HepG2 (cell line): ENCODE results near the gene CIB2. TPM values are rescaled to one million over a fixed set of nuclear protein-coding genes. Genes with fewer than 3 reads are reported as not detected.

Experiments
- EEA1 ChIP-seq: sonication (generic); formaldehyde crosslinking; IDR thresholded peaks from 2 replicates; pipeline ENCODE4 v1.5.1; 2020; ENCODE audit warnings: mild to moderate bottlenecking, missing genetic modification reagents, borderline replicate concordance
- FUBP1 ChIP-seq: sonication (generic); formaldehyde crosslinking; IDR thresholded peaks from 2 replicates; pipeline ENCODE4 v1.5.1; 2020; ENCODE audit warnings: missing genetic modification reagents, mild to moderate bottlenecking, borderline replicate concordance
- HOMEZ ChIP-seq: IDR thresholded peaks from 2 replicates; pipeline ENCODE4 v1.6.1; 2016; ENCODE audit warnings: low read depth
- JARID2 ChIP-seq: sonication (generic); formaldehyde crosslinking; IDR thresholded peaks from 2 replicates; pipeline ENCODE4 v1.8.1; 2023; ENCODE audit warnings: missing genetic modification reagents, inconsistent platforms; ENCODE audit not compliant: insufficient replicate concordance
- MLXIP ChIP-seq: sonication (generic); formaldehyde crosslinking; IDR thresholded peaks from 2 replicates; pipeline ENCODE4 v1.9.0; 2021; ENCODE audit warnings: missing genetic modification reagents, borderline replicate concordance
- NPAS2 ChIP-seq: sonication (generic); formaldehyde crosslinking; IDR thresholded peaks from 2 replicates; pipeline ENCODE4 v1.8.0; 2022; ENCODE audit warnings: mild to moderate bottlenecking, missing genetic modification reagents, borderline replicate concordance
- PBX2 ChIP-seq: IDR thresholded peaks from 2 replicates; pipeline ENCODE4 v1.6.1; 2016; ENCODE audit warnings: control low read depth
- PHF5A ChIP-seq: IDR thresholded peaks from one replicate; pipeline ENCODE4 v1.6.1; 2018; ENCODE audit warnings: low read depth, missing genetic modification reagents; ENCODE audit not compliant: unreplicated experiment
- RNF2 ChIP-seq: fragments of 450-650 bp; conservative IDR thresholded peaks from 2 replicates; pipeline ENCODE4 v1.6.1; 2016; ENCODE audit warnings: low read depth
- SUZ12 ChIP-seq: fragments of 150-350 bp; IDR thresholded peaks from 2 replicates; pipeline ENCODE4 v1.6.1; 2014; ENCODE audit warnings: low read depth, low read length
- TCF7L2 ChIP-seq: IDR thresholded peaks from 2 replicates; pipeline ENCODE4 v1.6.1; 2011; ENCODE audit warnings: mild to moderate bottlenecking, low read depth, low read length, moderate library complexity
- TRIM22 ChIP-seq: fragments of 450-650 bp; IDR thresholded peaks from 2 replicates; pipeline ENCODE4 v1.6.1; 2017
- ZC3H4 ChIP-seq: sonication (generic); formaldehyde crosslinking; IDR thresholded peaks from 2 replicates; pipeline ENCODE4 v1.4.0; 2020; ENCODE audit warnings: missing genetic modification reagents, borderline replicate concordance
- ZNF547 ChIP-seq: sonication (generic); formaldehyde crosslinking; IDR thresholded peaks from 2 replicates; pipeline ENCODE4 v1.5.1; 2020; ENCODE audit warnings: mild to moderate bottlenecking, missing genetic modification reagents
- ZNF710 ChIP-seq: sonication (generic); formaldehyde crosslinking; IDR thresholded peaks from 2 replicates; pipeline ENCODE4 v1.5.0; 2020; ENCODE audit warnings: mild to moderate bottlenecking, missing genetic modification reagents, borderline replicate concordance
- polyA plus RNA-seq, 8 experiments: library from polyadenylated mRNA; depleted of rRNA in 3 of 8; stranded (reverse) in 7 of 8; unstranded in 1 of 8; fragments of >200 nt; fragmentation: Illumina TruSeq in 4 of 8; extraction: Trizol in 4 of 8; gene quantifications; 2 replicates each; pipeline versions ENCODE4 v1.2.1 to v1.2.3, GENCODE V29; 2011 to 2016; ENCODE audit warnings: low read depth in 4 of 8, missing spikeins in 1 of 8, mixed read lengths in 1 of 8; ENCODE audit not compliant: insufficient read depth in 1 of 8
- total RNA-seq, 5 experiments: library from RNA; depleted of rRNA; stranded (reverse); fragments of >200 nt; fragmentation: Illumina TruSeq; extraction: Trizol; gene quantifications; 2 replicates each; pipeline ENCODE4 v1.2.3, GENCODE V29; 2016; ENCODE audit warnings: low read depth in 1 of 5

Gene CIB2
- total and polyA plus RNA-seq, 2 of the 13 experiments (the other 11 are each of a cell fraction or from before 2014, with no cell fraction given): 1.4 to 1.5 TPM

- TF ChIP-seq RNF2 (no peak; the same call in 1 of the 2 replicates), SUZ12 (no peak), HOMEZ (CRISPR knock-in tag) (peak; percentile 68; the same call in 1 of the 2 replicates), TCF7L2 (no peak), ZC3H4 (CRISPR knock-in tag) (no peak), ZNF547 (peak; percentile 73; the same call in 1 of the 2 replicates), MLXIP (CRISPR knock-in tag) (no peak), EEA1 (CRISPR knock-in tag) (no peak), NPAS2 (no peak), FUBP1 (no peak), ZNF710 (no peak), JARID2 (CRISPR knock-in tag) (no peak), PBX2 (CRISPR knock-in tag) (no peak), PHF5A (no peak), TRIM22 (no peak)
Measured at GRCh38 chr15:78149068-78149804, 18.0 kb upstream of the CIB2 start, which contains the start of gene IDH3A (continued).
